OCI-LY1 (cell line): ENCODE data around the gene BSCL2.

Experiments used
- H2AFZ ChIP-seq: fragments of 200-600 bp; sonication (generic), shearing (Covaris generic); 2 replicates; pipeline ENCODE4 v1.6.0; 2014; ENCODE audit warnings: antibody characterized with exemption, mild to moderate bottlenecking, low read length
- H3F3A ChIP-seq: fragments of 200-600 bp; sonication (generic), shearing (Covaris generic); 2 replicates; pipeline ENCODE4 v1.6.0; 2014; ENCODE audit warnings: mild to moderate bottlenecking, antibody characterized with exemption, low read length, moderate library complexity; ENCODE audit not compliant: insufficient read depth
- H3K27ac ChIP-seq: fragments of 200-600 bp; sonication (generic); 2 replicates; pipeline ENCODE4 v1.5.1; 2014; ENCODE audit warnings: low read length, mixed run types, mild to moderate bottlenecking, low read depth; ENCODE audit not compliant: poor library complexity, severe bottlenecking
- H3K27me3 ChIP-seq: fragments of 200-600 bp; sonication (generic); 2 replicates; pipeline ENCODE4 v1.6.0; 2014; ENCODE audit warnings: antibody characterized with exemption, mild to moderate bottlenecking, low read length, moderate library complexity; ENCODE audit not compliant: insufficient read depth
- H3K36me3 ChIP-seq: fragments of 200-600 bp; sonication (generic); 2 replicates; pipeline ENCODE4 v1.6.1; 2014; ENCODE audit warnings: mild to moderate bottlenecking, antibody characterized with exemption, low read length, moderate library complexity, mixed read lengths; ENCODE audit not compliant: insufficient read depth
- H3K4me1 ChIP-seq: fragments of 200-600 bp; sonication (generic); 2 replicates; pipeline ENCODE4 v1.5.1; 2014; ENCODE audit warnings: mild to moderate bottlenecking, low read length, moderate library complexity; ENCODE audit not compliant: insufficient read depth, severe bottlenecking
- H3K4me2 ChIP-seq: fragments of 200-600 bp; sonication (generic), shearing (Covaris generic); 2 replicates; pipeline ENCODE4 v1.6.1; 2014; ENCODE audit warnings: low read length
- H3K4me3 ChIP-seq: fragments of 200-600 bp; sonication (generic); 2 replicates; pipeline ENCODE4 v1.5.1; 2014; ENCODE audit warnings: low read length, low read depth, mild to moderate bottlenecking, mixed read lengths; ENCODE audit not compliant: poor library complexity, severe bottlenecking
- H3K79me2 ChIP-seq: fragments of 200-600 bp; shearing (Covaris generic); 2 replicates; pipeline ENCODE4 v1.6.1; 2016; ENCODE audit warnings: mixed run types, low read length, mixed read lengths; ENCODE audit not compliant: insufficient read depth
- H3K9ac ChIP-seq: fragments of 200-600 bp; sonication (generic), shearing (Covaris generic); 2 replicates; pipeline ENCODE4 v1.6.1; 2014; ENCODE audit warnings: mild to moderate bottlenecking, low read length, mixed read lengths
- H3K9me2 ChIP-seq: fragments of 200-600 bp; sonication (generic), shearing (Covaris generic); 2 replicates; pipeline ENCODE4 v1.6.1; 2014; ENCODE audit warnings: low read depth, mild to moderate bottlenecking, low read length, mixed read lengths
- H3K9me3 ChIP-seq: fragments of 200-600 bp; shearing (Covaris generic); 2 replicates; pipeline ENCODE4 v1.6.1; 2014; ENCODE audit warnings: low read length, mixed read lengths
- H4K20me1 ChIP-seq: fragments of 200-600 bp; sonication (generic), shearing (Covaris generic); 2 replicates; pipeline ENCODE4 v1.6.0; 2016; ENCODE audit warnings: mild to moderate bottlenecking, low read length; ENCODE audit not compliant: insufficient read depth
- CTCF ChIP-seq: fragments of 200-600 bp; sonication (generic), shearing (Covaris generic); IDR thresholded peaks from 2 replicates; pipeline ENCODE4 v1.5.1; 2017; ENCODE audit warnings: mild to moderate bottlenecking, antibody characterized with exemption, low read length, moderate library complexity, mixed read lengths
- EZH2 ChIP-seq: fragments of 200-600 bp; sonication (generic), shearing (Covaris generic); IDR thresholded peaks from 2 replicates; pipeline ENCODE4 v1.8.0; 2017; ENCODE audit warnings: borderline replicate concordance, mixed run types, mild to moderate bottlenecking, antibody characterized with exemption, low read length, moderate library complexity, mixed read lengths

Gene BSCL2

GRCh38 chr11:62707277-62707861 lies at the start of gene BSCL2, which contains the start of gene GNG3:
Gene BSCL2 (minus strand): TSS chr11:62707424. CDS start chr11:62707195, 229 bp downstream.
Gene GNG3 (plus strand): TSS chr11:62707676. CDS start chr11:62708296, 620 bp downstream.
- peak within 1 kb of the TSS; percentile 92 for H3K27ac ChIP-seq
- H3K4me2 ChIP-seq = peak within 1 kb of the TSS; percentile 90
- H3K4me1 ChIP-seq = peaks cover 49% of the 10 kb centered on the region
- peak within 1 kb of the TSS; percentile 79 for H3K9ac ChIP-seq
- no peak within 1 kb of the TSS for H2AFZ ChIP-seq
- no peaks in the 10 kb centered on the region for H3K79me2 ChIP-seq
- no peaks in the 10 kb centered on the region for H4K20me1 ChIP-seq
- H3K9me2 ChIP-seq = no peaks in the 10 kb centered on the region
- H3K9me3 ChIP-seq = no peaks in the 10 kb centered on the region
- H3K4me3 ChIP-seq = peak within 1 kb of the TSS; percentile 71
- no peaks in the 10 kb centered on the region for H3K27me3 ChIP-seq
- peaks cover 7% of the 10 kb centered on the region; the same call in 1 of the 2 replicates for H3F3A ChIP-seq
- H3K36me3 ChIP-seq = peaks cover 43% of the 10 kb centered on the region
- TF ChIP-seq CTCF (no peak), EZH2 (no peak)

GRCh38 chr11:62755086-62755615 lies 47.9 kb upstream of the BSCL2 start:
- Histone ChIP-seq H3K4me3 (peak overlapping the region; percentile 74), H3K4me2 (peak overlapping the region; percentile 60), H3K9me3 (no peaks in the 10 kb centered on the region), H4K20me1 (no peaks in the 10 kb centered on the region), H3K79me2 (no peaks in the 10 kb centered on the region), H3K27me3 (no peaks in the 10 kb centered on the region), H3K4me1 (peaks cover 16% of the 10 kb centered on the region), H3F3A (0 out of 2 replicates have a peak, but pooled peaks cover 4% of the 10 kb centered on the region), H3K9ac (no peak overlapping the region), H3K9me2 (no peaks in the 10 kb centered on the region), H3K36me3 (peaks cover 15% of the 10 kb centered on the region; the same call in 1 of the 2 replicates), H3K27ac (no peak overlapping the region), H2AFZ (no peak overlapping the region)
- no peak for TF ChIP-seq CTCF
- no peak for TF ChIP-seq EZH2

- Histone ChIP-seq H3K9me3 (no peaks in the 10 kb centered on the region), H3K9ac (peak within 1 kb of the TSS; percentile 81), H3K27me3 (no peaks in the 10 kb centered on the region), H3K36me3 (peaks cover 15% of the 10 kb centered on the region; the same call in 1 of the 2 replicates), H3K4me2 (peak within 1 kb of the TSS; percentile 82), H3K9me2 (no peaks in the 10 kb centered on the region), H3K4me3 (peak within 1 kb of the TSS; percentile 74), H4K20me1 (no peaks in the 10 kb centered on the region), H3F3A (0 out of 2 replicates have a peak, but pooled peaks cover 4% of the 10 kb centered on the region), H3K79me2 (no peaks in the 10 kb centered on the region), H3K27ac (peak within 1 kb of the TSS; percentile 78), H2AFZ (no peak within 1 kb of the TSS), H3K4me1 (peaks cover 19% of the 10 kb centered on the region)
- TF ChIP-seq CTCF = no peak
- TF ChIP-seq EZH2 = no peak
Observed at GRCh38 chr11:62753736-62754603, 46.7 kb upstream of the BSCL2 start, which contains the start of gene ZBTB3. Gene ZBTB3 (minus strand): TSS chr11:62754160. CDS start chr11:62753664, 496 bp downstream.
